Activated effector memory CD4-positive, alpha-beta T cell treated with Interleukin-2 at 50 U/mL for 16 hours (primary cell): ENCODE results near the gene LRRC75B.

ENCODE experiments used
- DNase-seq: peaks from one replicate; pipeline ENCODE4 v3.0.0-alpha.2; 2020

The LRRC75B gene

GRCh38 chr22:24584871-24585411 lies 7.9 kb downstream of the LRRC75B start:
- DNase-seq = no peak

GRCh38 chr22:24584166-24584790 lies 8.6 kb downstream of the LRRC75B start:
- DNase-seq = no peak

GRCh38 chr22:24583221-24584165 lies 9.4 kb downstream of the LRRC75B start:
- DNase-seq = no peak

GRCh38 chr22:24582056-24582814 lies 10.6 kb downstream of the LRRC75B start:
- no peak for DNase-seq

GRCh38 chr22:24580276-24580675 lies 12.6 kb downstream of the LRRC75B start:
- DNase-seq = no peak

GRCh38 chr22:24579258-24579601 lies 13.6 kb downstream of the LRRC75B start:
- no peak for DNase-seq

- no peak for DNase-seq
These were observed 14.3 kb downstream of the LRRC75B start for GRCh38 chr22:24578355-24579257.

- no peak for DNase-seq
These were observed 16.1 kb downstream of the LRRC75B start for GRCh38 chr22:24576778-24577177.

GRCh38 chr22:24571266-24571665 lies 21.6 kb downstream of the LRRC75B start:
- no peak for DNase-seq

- no peak for DNase-seq
These were observed 25.2 kb downstream of the LRRC75B start for GRCh38 chr22:24567668-24568067.

- no peak for DNase-seq
These were observed 25.9 kb downstream of the LRRC75B start for GRCh38 chr22:24566899-24567511.

GRCh38 chr22:24565077-24565476 lies 27.8 kb downstream of the LRRC75B start:
- no peak for DNase-seq

GRCh38 chr22:24564376-24565058 lies 28.4 kb downstream of the LRRC75B start:
- DNase-seq = no peak

GRCh38 chr22:24563246-24563645 lies 29.6 kb downstream of the LRRC75B start:
- no peak for DNase-seq

GRCh38 chr22:24559471-24559870 lies 33.4 kb downstream of the LRRC75B start:
- no peak for DNase-seq

GRCh38 chr22:24555165-24556039 lies 37.5 kb downstream of the LRRC75B start, which contains the start of gene SNRPD3:
Gene SNRPD3, plus strand, starts transcription at chr22:24555999. Its CDS starts 1,676 bp downstream, at chr22:24557675.
- DNase-seq = peak; percentile 100

- DNase-seq = peak; percentile 2
These were observed 38.3 kb downstream of the LRRC75B start, which contains the start of gene GUCD1 for GRCh38 chr22:24554313-24555164. Gene GUCD1, minus strand, starts transcription at chr22:24555138. Its CDS starts 147 bp downstream, at chr22:24554991.

- no peak for DNase-seq
These were observed 39.1 kb downstream of the LRRC75B start for GRCh38 chr22:24553597-24554312.
